Stimulated activated CD4-positive, alpha-beta T cell treated with anti-CD3 and anti-CD28 coated beads, Interleukin-12 subunit alpha, Interleukin-12 subunit beta, amount 100 ng/mL, for 48 hours (primary cell): ENCODE measurements around the gene CISH.
A peak's percentile ranks its signal among the peaks of the same experiment; 100 is the strongest.

Source experiments
- DNase-seq, 3 donors: peaks; one replicate each; pipeline ENCODE4 v3.0.0-alpha.2; 2020; ENCODE audit warnings: low read depth in 2 of 3, low spot score in 1 of 3

The CISH gene

GRCh38 chr3:50573566-50574443 lies 37.8 kb downstream of the CISH start:
- DNase-seq = peak; percentile 57 to 83 (median 76)

- peak in 2 of 3 donors; percentile 38 to 51 for DNase-seq
These were observed 38.7 kb downstream of the CISH start for GRCh38 chr3:50572801-50573371.

GRCh38 chr3:50572158-50572557 lies 39.4 kb downstream of the CISH start:
- peak; percentile 74 to 87 (median 75) for DNase-seq

DNA sequence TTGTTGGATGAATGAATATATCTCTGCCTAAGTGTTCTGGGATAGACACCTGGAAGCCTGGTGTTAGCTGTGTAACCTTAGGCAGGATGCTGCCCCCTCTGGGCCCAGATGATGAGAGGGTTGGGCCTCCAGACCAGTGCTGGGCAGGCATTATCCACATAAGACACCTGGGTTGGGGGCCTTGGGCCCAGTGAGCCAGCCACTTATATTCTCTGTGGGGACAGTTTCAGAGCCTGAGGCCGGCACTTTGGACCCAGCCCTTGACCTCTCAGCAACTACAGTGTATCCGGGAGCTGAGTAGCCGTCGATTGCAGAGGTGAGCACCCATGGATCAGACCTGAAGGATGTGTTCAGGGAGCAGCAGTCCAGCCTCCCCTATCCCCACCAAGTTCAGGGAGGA lies 40.1 kb downstream of the CISH start:
- DNase-seq = no peak

DNA sequence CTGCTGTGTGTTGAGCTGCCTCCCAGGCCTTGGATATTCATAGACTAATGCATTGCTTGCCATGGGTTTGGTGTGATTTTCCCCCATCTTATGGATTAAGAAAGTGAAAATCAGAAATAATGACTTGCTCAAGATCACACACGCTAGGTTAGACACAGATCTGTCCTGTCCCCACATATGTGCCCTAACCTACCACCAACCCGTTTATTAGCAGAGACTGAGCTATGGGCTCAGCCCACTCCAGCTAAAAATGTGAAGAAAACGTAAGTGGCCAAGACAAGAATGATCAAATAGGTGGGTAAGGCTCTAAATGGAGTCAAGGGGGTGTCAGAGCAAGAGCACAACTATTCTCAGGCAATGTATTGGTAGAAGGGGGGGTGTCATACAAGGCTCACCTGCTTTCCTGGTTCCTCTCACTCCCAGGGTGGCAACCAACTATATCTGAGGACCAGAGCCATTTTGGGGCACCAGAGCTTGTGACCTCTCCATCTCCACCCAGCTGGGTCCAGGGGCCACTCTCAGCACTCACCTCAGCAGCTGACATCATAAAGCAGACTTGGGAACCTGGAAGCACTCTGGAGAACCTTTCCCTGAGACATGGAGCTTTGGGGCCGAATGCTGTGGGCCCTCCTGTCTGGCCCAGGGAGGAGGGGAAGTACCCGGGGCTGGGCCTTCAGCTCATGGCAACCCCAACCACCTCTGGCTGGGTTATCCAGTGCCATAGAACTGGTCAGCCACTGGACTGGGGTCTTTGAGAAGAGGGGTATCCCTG lies 40.9 kb downstream of the CISH start:
- DNase-seq = no peak

DNA sequence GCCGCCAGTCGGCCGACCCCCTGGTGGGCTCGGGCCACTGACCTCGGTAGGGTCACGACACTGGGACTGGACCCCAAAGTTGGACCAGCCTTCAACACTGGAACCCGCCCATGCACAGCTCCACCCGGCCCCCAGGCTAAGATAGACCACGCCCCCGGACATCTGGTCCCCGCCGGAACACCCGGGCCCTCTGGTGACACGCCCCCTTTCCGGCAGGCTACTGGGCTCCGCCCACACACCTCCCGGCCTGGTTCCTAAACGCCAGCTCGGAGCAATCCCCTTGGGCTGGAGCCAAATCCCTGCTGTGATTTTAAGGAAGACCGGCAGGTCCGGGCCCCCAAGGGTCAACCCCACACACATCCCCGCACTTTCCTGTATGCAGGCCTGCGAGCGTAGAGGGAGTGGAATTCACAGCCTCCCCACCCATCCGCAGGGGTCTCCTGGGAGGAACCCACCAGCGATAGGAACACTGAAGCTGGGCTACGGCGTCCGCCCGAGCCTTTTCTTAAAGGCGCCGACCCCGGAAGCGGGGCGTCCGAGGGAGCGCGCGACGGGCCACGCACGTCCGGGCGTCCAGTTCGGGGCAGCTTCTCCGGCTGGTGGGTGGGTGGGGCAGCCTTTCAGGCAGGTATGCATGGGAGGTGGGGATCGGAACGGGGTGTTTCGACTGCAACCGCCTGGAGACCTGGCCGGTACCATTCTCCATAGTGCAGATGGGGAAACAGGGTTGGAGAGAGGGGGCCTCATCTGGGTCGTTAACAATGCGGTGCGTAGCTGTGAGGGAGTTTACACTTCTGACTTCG lies 42.4 kb downstream of the CISH start, which contains the start of gene HEMK1:
Gene HEMK1 (plus strand): TSS at position 576 of the 803 bp plus-strand sequence. CDS start 1,583 bp downstream, outside the sequence.
- peak; percentile 94 to 96 (median 94) for DNase-seq

DNA sequence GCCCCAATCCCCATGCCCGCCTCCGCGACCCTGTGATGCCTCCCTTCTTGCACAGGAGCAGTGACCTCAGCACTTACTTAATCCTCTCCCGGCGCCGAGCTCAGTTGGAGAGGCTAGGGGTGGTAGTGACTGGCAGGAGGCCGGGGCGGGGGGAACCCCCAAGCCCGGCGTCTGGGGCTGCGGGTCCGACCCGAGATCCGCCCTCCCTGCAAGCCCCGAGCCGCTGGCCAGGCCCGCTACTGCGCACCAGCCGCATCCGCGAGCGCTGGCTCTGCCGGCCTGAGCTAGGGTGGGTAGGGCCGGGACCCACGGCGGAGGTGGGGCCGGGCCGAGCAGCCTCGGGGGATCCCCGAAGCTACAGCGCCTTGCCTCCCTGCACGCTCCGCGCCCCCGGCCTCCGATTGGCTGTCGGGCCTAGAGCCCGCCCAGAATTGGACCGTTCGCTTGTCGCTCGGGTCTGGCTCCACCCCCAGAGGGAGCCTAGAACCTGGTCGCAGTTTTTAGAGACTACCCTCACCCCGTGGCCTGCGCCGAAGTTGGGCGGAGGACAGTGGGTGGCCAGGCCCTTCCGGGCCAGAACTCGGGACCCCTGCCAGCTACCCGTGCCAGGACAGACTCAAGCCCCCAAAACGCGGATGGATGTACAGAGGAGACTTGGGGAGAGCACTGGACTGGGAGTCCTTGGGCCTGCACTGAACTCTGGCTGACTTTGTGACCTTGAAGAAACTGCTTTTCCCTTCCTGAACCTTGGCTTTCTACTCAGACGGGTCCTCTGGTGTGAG lies 44.0 kb downstream of the CISH start, which contains the start of gene C3orf18:
Gene C3orf18 (minus strand): TSS at position 362 of the 782 bp plus-strand sequence. CDS start 2,048 bp downstream, outside the sequence.
- DNase-seq = peak; percentile 90 to 96 (median 94)

DNA sequence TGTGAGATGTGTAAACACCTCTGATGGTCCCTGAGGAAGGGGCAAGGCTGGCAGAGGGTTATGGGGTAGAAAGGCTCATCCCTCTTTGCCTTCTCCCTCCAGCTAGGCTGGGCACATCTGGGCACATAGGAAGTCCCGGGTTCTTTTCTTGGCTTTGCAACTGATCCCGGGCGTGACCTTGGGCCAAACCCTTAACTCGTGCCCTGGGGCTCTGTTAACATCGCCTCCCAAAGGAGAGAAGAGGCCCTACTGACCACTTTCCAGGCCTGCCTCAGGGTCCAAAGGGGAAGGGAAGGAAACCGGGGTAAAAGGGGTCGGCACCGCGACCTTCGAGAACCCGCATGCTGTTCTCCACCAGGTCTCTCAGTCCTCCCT lies 44.6 kb downstream of the CISH start:
- no peak for DNase-seq

GRCh38 chr3:50564321-50564720 lies 47.3 kb downstream of the CISH start:
- DNase-seq = no peak

DNA sequence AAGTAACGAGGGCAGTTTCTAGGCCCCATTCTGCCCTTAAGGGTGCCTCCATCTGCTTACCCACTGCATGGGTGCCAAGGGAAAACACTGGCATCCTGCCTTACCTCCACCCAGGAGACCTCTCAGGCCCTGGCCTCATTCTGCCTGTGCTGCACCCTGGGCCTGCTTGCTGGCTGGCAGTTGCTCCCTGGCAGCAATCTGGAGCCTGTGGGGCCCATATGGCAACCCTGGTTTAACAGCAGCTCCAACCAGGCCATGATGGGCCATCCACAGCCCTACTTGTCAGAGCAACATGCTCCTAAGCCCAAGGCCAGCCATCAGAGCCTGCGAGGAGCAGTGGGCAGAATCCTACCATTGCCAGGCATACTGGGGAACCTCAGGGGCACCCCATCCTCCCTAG lies 47.7 kb downstream of the CISH start:
- no peak for DNase-seq

- DNase-seq = no peak
These were observed 48.7 kb downstream of the CISH start for GRCh38 chr3:50562861-50563260.

- no peak for DNase-seq
These were observed 51.9 kb downstream of the CISH start for GRCh38 chr3:50559702-50560101.

- no peak for DNase-seq
These were observed 53.7 kb downstream of the CISH start for GRCh38 chr3:50557915-50558314.

DNA sequence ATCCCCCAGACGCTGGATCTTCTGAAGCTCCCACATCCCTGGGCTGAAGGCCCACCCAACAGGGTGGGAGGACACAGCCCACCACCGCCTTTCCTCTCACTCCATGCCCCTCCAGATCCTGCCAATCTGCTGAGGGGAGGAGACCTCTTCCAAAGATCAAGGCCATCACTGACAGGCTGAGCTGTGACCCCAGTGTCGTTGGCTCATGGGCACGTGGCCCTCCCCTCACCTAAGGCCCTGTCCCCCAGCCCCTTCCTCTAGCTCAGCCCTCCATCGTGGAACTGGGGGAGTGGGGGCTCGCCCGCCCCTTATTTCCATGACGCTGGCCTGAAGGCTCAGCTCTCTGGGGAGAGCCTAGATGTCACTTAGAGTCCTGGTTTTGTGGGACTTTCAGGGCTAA lies 54.5 kb downstream of the CISH start:
- DNase-seq = no peak
